HG03039 (cell line): ENCODE data around the gene DOCK4.
"Not testable (repeated sequence)": the region's sequence is repeated elsewhere in the genome, so short reads cannot be mapped to it uniquely, and the experiment has no call there.

Experiments used
- ATAC-seq: cut with Tn5 transposase; IDR thresholded peaks from one replicate; pipeline ENCODE4 v1.9.1; 2021; ENCODE audit warnings: mild to moderate bottlenecking, moderate library complexity; ENCODE audit not compliant: unreplicated experiment

The DOCK4 gene

DNA sequence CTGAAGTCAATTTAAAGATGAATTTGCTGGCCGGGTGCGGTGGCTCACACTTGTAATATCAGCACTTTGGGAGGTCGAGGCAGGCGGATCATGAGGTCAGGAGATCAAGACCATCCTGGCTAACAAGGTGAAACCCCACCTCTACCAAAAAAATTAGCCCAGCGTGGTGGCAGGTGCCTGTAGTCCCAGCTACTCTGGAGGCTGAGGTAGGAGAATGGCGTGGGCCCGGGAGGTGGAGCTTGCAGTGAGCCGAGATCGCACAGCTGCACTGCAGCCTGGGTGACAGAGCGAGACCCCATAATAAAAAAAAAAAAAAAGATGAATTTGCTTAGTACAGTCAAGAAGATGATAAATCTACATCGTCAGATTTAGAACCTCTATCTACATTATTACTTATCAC is 288.8 kb downstream of the DOCK4 start:
- not testable (repeated sequence) for ATAC-seq

- no peak for ATAC-seq
Observed at GRCh38 chr7:111914291-111914690, 291.9 kb downstream of the DOCK4 start.

GRCh38 chr7:111911166-111911961 is 294.8 kb downstream of the DOCK4 start:
- ATAC-seq: no peak

GRCh38 chr7:111910656-111911055 is 295.5 kb downstream of the DOCK4 start:
- no peak for ATAC-seq

- ATAC-seq: not testable (repeated sequence)
Observed at GRCh38 chr7:111908673-111909072, 297.5 kb downstream of the DOCK4 start.

DNA sequence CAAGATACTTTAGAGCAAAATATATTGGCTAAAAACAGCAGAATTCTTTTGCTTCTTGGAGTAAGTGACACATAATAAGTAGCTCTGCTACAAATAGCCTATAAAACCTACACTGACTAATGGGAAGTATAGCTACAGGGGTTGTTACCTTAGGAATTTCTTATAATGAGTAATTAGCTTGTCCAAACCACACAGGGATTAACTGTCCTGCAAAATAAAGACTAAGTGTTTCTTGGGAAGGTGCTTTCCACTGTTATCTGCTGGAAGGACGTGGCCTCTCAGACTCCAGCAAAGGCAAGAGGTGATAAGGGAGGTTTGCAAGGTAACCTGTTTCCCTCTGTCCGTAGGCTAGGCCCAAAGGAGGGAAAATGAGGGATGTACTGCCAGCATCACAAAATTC is 302.4 kb downstream of the DOCK4 start:
- ATAC-seq: no peak

GRCh38 chr7:111903016-111903415 is 303.2 kb downstream of the DOCK4 start:
- no peak for ATAC-seq

- no peak for ATAC-seq
Observed at GRCh38 chr7:111900283-111900682, 305.9 kb downstream of the DOCK4 start.

- no peak for ATAC-seq
Observed at GRCh38 chr7:111895049-111895448, 311.1 kb downstream of the DOCK4 start.

DNA sequence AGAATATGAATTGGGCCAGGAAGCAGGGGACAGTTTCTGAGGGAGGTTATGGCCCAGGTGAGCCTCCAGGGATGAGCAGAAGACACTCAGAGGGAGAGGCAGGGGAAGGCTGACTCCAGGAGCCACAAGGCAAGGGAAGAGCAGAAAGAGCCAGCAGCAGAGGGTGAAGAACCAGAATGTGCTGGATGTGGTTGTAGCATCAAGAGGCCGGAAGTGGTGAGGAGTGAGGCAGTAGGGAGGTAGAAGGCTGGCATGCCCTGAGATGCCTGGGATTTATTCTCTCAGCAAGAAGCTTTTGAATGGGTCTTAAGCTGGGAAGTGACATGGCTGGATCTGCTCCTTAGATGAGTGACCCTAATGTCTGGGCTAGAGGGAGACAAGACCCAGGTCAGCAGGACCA is 311.7 kb downstream of the DOCK4 start:
- ATAC-seq: no peak

GRCh38 chr7:111893190-111893589 is 313.0 kb downstream of the DOCK4 start:
- no peak for ATAC-seq

DNA sequence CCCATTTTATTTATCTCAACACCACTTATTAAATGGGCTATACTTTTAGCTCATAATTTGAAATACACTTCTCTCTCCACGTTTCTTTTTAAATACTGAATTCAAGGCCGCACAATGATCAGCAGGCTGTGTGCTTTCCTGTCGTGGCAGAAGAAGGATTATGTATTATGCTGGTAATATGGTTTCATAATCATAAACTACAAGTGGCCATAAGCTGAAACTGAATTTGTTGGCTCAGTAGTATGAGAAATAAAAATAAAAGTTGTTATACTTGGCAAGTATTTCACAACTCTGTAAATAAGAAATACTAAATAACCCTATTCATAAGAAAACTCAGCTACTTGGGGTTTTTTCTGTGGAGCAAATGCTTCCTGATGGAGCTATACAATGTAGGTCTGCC is 313.6 kb downstream of the DOCK4 start:
- no peak for ATAC-seq

DNA sequence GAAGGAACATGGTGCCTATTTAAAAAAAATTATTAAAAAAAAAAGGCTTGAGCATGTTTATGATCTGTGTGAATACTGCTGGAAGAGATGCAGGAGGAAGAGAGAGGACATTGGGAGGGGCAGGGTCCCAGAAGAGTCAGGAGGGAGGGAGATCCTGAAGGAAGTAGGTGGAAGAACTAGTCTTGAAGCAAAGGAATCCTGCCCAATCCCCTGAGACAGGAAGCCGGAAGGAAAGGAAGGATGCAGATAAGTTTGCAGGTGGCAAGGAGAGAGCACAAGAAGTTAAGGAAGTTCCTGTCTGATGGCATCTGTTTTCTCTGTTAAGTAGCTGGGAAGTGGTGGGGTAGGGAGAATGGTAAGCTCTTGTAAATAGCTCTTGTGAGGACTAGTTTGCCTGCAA is 318.5 kb downstream of the DOCK4 start:
- no peak for ATAC-seq

DNA sequence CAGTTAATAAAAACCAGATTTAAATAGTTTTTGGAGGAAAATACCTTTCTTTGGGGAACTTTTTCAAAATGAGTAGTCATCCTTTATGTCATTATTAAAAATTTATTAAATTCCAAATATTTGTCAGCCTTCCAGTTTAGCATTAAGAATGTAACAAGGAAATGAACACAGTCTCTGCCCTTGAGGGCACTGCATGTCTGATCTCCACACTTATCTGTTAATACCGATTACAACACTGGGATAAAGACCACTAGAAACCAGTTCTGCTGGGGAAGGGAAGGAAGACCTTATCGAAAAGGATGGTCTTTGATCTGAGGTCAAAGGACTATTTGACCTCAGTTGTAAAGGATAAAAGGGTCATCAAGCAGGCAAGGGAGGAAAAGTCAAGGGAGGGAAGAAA is 320.0 kb downstream of the DOCK4 start:
- no peak for ATAC-seq

- ATAC-seq: no peak
Observed at GRCh38 chr7:111883241-111883640, 323.0 kb downstream of the DOCK4 start.

DNA sequence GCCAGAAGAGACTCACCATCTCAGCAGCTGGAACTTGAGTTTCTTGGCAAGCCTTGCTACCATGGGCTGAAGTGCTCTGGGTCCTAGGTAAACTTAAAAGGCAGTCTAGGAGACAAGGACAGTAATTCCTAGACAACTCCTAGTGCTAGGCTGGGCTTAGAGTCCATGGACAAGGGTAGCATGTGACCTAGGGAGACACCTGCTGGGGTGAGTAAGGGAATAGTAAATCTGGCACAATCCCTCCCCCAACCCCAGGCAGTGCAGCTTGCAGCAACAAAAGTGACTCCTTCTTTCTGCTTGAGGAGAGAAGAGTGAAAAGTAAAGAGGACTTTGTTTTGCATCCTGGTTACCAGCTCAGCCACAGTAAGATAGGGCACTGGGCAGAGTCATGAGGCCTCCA is 327.4 kb downstream of the DOCK4 start:
- no peak for ATAC-seq

GRCh38 chr7:111877931-111878330 is 328.3 kb downstream of the DOCK4 start:
- ATAC-seq: no peak

- no peak for ATAC-seq
Observed at GRCh38 chr7:111873963-111874690, 332.1 kb downstream of the DOCK4 start.

GRCh38 chr7:111873326-111873646 is 332.9 kb downstream of the DOCK4 start:
- no peak for ATAC-seq

- no peak for ATAC-seq
Observed at GRCh38 chr7:111872450-111873325, 333.5 kb downstream of the DOCK4 start.

- ATAC-seq: no peak
Observed at GRCh38 chr7:111871283-111871682, 334.9 kb downstream of the DOCK4 start.

GRCh38 chr7:111869280-111869679 is 336.9 kb downstream of the DOCK4 start:
- ATAC-seq: no peak
